ENCODE data around the gene DNAJC17.

DNAJC17 gene

GRCh38 chr15:40766906-40767837, 40.1 kb downstream of the DNAJC17 start:
- H3F3A ChIP-seq (ENCODE audit: insufficient read depth, low read length) = no peaks in the 10 kb centered on the region
- H3K9me3 ChIP-seq (ENCODE audit: low read length) = no peaks in the 10 kb centered on the region
- H3K9ac ChIP-seq (ENCODE audit: low read length) = no peak overlapping the region
- no peaks in the 10 kb centered on the region for H3K27me3 ChIP-seq (ENCODE audit: insufficient read depth, low read length)
- no peaks in the 10 kb centered on the region for H3K9me2 ChIP-seq (ENCODE audit: low read depth, low read length)
- peaks cover 13% of the 10 kb centered on the region; the same call in 1 of the 2 replicates for H3K36me3 ChIP-seq (ENCODE audit: insufficient read depth, low read length)
- no peaks in the 10 kb centered on the region for H4K20me1 ChIP-seq (ENCODE audit: insufficient read depth, low read length)
- TF ChIP-seq EZH2 (IDR thresholded peaks at IDR 0.05; ENCODE audit: borderline replicate concordance, low read length) (no peak), CTCF (IDR thresholded peaks at IDR 0.05; ENCODE audit: low read length) (no peak)
- H3K79me2 ChIP-seq (ENCODE audit: insufficient read depth, low read length) = no peaks in the 10 kb centered on the region
- H3K4me1 ChIP-seq (ENCODE audit: insufficient read depth, low read length, severe bottlenecking) = peaks cover 57% of the 10 kb centered on the region
- no peak overlapping the region for H3K4me2 ChIP-seq (ENCODE audit: low read length)
- H3K27ac ChIP-seq (ENCODE audit: low read depth, low read length, poor library complexity, severe bottlenecking) = no peak overlapping the region
- H3K4me3 ChIP-seq (ENCODE audit: low read depth, low read length, poor library complexity, severe bottlenecking) = no peak overlapping the region
- no peak overlapping the region for H2AFZ ChIP-seq (ENCODE audit: low read length)

GRCh38 chr15:40766194-40766815, 41.0 kb downstream of the DNAJC17 start:
- H3K4me1 ChIP-seq (ENCODE audit: insufficient read depth, low read length, severe bottlenecking) = peaks cover 60% of the 10 kb centered on the region
- no peaks in the 10 kb centered on the region for H3K9me3 ChIP-seq (ENCODE audit: low read length)
- no peaks in the 10 kb centered on the region for H4K20me1 ChIP-seq (ENCODE audit: insufficient read depth, low read length)
- TF ChIP-seq EZH2 (IDR thresholded peaks at IDR 0.05; ENCODE audit: borderline replicate concordance, low read length) (no peak), CTCF (IDR thresholded peaks at IDR 0.05; ENCODE audit: low read length) (no peak)
- H3K4me3 ChIP-seq (ENCODE audit: low read depth, low read length, poor library complexity, severe bottlenecking) = no peak overlapping the region
- no peaks in the 10 kb centered on the region for H3F3A ChIP-seq (ENCODE audit: insufficient read depth, low read length)
- H2AFZ ChIP-seq (ENCODE audit: low read length) = no peak overlapping the region
- H3K9me2 ChIP-seq (ENCODE audit: low read depth, low read length) = no peaks in the 10 kb centered on the region
- H3K9ac ChIP-seq (ENCODE audit: low read length) = no peak overlapping the region
- H3K27ac ChIP-seq (ENCODE audit: low read depth, low read length, poor library complexity, severe bottlenecking) = peak overlapping the region; percentile 93
- H3K79me2 ChIP-seq (ENCODE audit: insufficient read depth, low read length) = no peaks in the 10 kb centered on the region
- no peaks in the 10 kb centered on the region for H3K27me3 ChIP-seq (ENCODE audit: insufficient read depth, low read length)
- peaks cover 9% of the 10 kb centered on the region; the same call in 1 of the 2 replicates for H3K36me3 ChIP-seq (ENCODE audit: insufficient read depth, low read length)
- H3K4me2 ChIP-seq (ENCODE audit: low read length) = peak overlapping the region; percentile 77; the same call in 1 of the 2 replicates

- Histone ChIP-seq H3K4me1 (ENCODE audit: insufficient read depth, low read length, severe bottlenecking) (peaks cover 63% of the 10 kb centered on the region), H3K27ac (ENCODE audit: low read depth, low read length, poor library complexity, severe bottlenecking) (peak overlapping the region; percentile 93), H3K9me2 (ENCODE audit: low read depth, low read length) (no peaks in the 10 kb centered on the region), H2AFZ (ENCODE audit: low read length) (no peak overlapping the region), H4K20me1 (ENCODE audit: insufficient read depth, low read length) (no peaks in the 10 kb centered on the region), H3K4me2 (ENCODE audit: low read length) (peak overlapping the region; percentile 77), H3K79me2 (ENCODE audit: insufficient read depth, low read length) (no peaks in the 10 kb centered on the region), H3K4me3 (ENCODE audit: low read depth, low read length, poor library complexity, severe bottlenecking) (peak overlapping the region; percentile 76), H3F3A (ENCODE audit: insufficient read depth, low read length) (0 out of 2 replicates have a peak, but pooled peaks cover 3% of the 10 kb centered on the region), H3K27me3 (ENCODE audit: insufficient read depth, low read length) (no peaks in the 10 kb centered on the region), H3K9me3 (ENCODE audit: low read length) (no peaks in the 10 kb centered on the region), H3K9ac (ENCODE audit: low read length) (peak overlapping the region; percentile 94), H3K36me3 (ENCODE audit: insufficient read depth, low read length) (peaks cover 9% of the 10 kb centered on the region; the same call in 1 of the 2 replicates)
- TF ChIP-seq CTCF (IDR thresholded peaks at IDR 0.05; ENCODE audit: low read length) (no peak), EZH2 (IDR thresholded peaks at IDR 0.05; ENCODE audit: borderline replicate concordance, low read length) (no peak)
Measured at GRCh38 chr15:40764629-40765103, 42.6 kb downstream of the DNAJC17 start.

All from OCI-LY1 (cell line).